Panc1 (cell line): ENCODE data around the gene NT5C2. TPM values are rescaled to one million over a fixed set of nuclear protein-coding genes. Genes with fewer than 3 reads are reported as not detected.

Experiments used
- ATAC-seq: fragments of 200-7000 bp; cut with Tn5 transposase; 2 replicates; pipeline ENCODE4 v1.9.1; 2020; ENCODE audit warnings: mild to moderate bottlenecking, moderate library complexity
- BruUV-seq: library from RNA; stranded (reverse); fragments of 400-500 nt; replicated peaks from 2 replicates; lab custom pipeline; 2021; lab: Mats Ljungman, UMichigan
- CTCF ChIA-PET: fragments of 300-600 bp; sonication (Branson Sonifier 250); formaldehyde crosslinking; loops from one replicate; lab custom pipeline; 2022; ENCODE audit warnings: antibody characterized with exemption; lab: Charles Lee
- POLR2A ChIA-PET: fragments of 300-600 bp; sonication (Branson Sonifier 250); formaldehyde crosslinking; loops from one replicate; lab custom pipeline; 2022; ENCODE audit warnings: antibody characterized with exemption; lab: Charles Lee
- DNase-seq: peaks from one replicate; pipeline ENCODE4 v3.0.0-alpha.2; 2010; ENCODE audit warnings: low read depth, low spot score
- H3K27ac ChIP-seq: 2 replicates; pipeline ENCODE4 v1.5.1; 2011; ENCODE audit warnings: mild to moderate bottlenecking, low read length, inconsistent platforms
- H3K27me3 ChIP-seq: fragments of 200-500 bp; sonication (Bioruptor generic); 2 replicates; pipeline ENCODE4 v1.6.0; 2014; ENCODE audit warnings: low read length, inconsistent platforms; ENCODE audit not compliant: control insufficient read depth, insufficient read depth
- H3K36me3 ChIP-seq: fragments of 200-500 bp; sonication (Bioruptor generic); 2 replicates; pipeline ENCODE4 v1.5.1; 2014; ENCODE audit warnings: inconsistent platforms, mild to moderate bottlenecking, low read length, moderate library complexity; ENCODE audit not compliant: control insufficient read depth, insufficient read depth
- H3K4me1 ChIP-seq: 2 replicates; pipeline ENCODE4 v1.5.1; 2011; ENCODE audit warnings: inconsistent platforms, mild to moderate bottlenecking, low read length, moderate library complexity; ENCODE audit not compliant: control insufficient read depth, insufficient read depth
- H3K4me3 ChIP-seq, 2 experiments: 2 replicates each; pipeline ENCODE4 v1.5.1; 2011 to 2012; ENCODE audit warnings: low read depth in 2 of 2, low read length in 2 of 2, mild to moderate bottlenecking in 2 of 2, inconsistent platforms in 1 of 2, moderate library complexity in 1 of 2
- H3K9me3 ChIP-seq: fragments of 200-500 bp; sonication (Bioruptor generic); 2 replicates; pipeline ENCODE4 v1.5.1; 2014; ENCODE audit warnings: low read depth, mild to moderate bottlenecking, inconsistent platforms, low read length, moderate library complexity; ENCODE audit not compliant: control insufficient read depth, insufficient read depth
- POLR2AphosphoS5 ChIP-seq: IDR thresholded peaks from 2 replicates; pipeline ENCODE4 v1.6.1; 2012; ENCODE audit warnings: mild to moderate bottlenecking, low read depth, low read length, moderate library complexity
- REST ChIP-seq, 2 experiments: IDR thresholded peaks; 2 replicates each; pipeline ENCODE4 v1.6.1; 2011 to 2012; ENCODE audit warnings: low read depth in 2 of 2, control low read depth in 1 of 2, low read length in 1 of 2, mild to moderate bottlenecking in 1 of 2, moderate library complexity in 1 of 2; ENCODE audit not compliant: insufficient read depth in 1 of 2
- SIN3A ChIP-seq: IDR thresholded peaks from 2 replicates; pipeline ENCODE4 v1.6.1; 2012; ENCODE audit warnings: low read depth, mild to moderate bottlenecking, low read length, moderate library complexity, borderline replicate concordance; ENCODE audit not compliant: insufficient read depth
- TCF7L2 ChIP-seq: IDR thresholded peaks from 2 replicates; pipeline ENCODE4 v1.6.1; 2011; ENCODE audit warnings: mild to moderate bottlenecking, low read depth, low read length, inconsistent platforms
- in situ Hi-C: cut with HindIII; loops from 2 replicates; pipeline ENCODE4 v1.10.0; 2016; ENCODE audit warnings: low sequenced_read_pairs, low pct_unique_long_range_greater_than_20kb
- intact Hi-C: fragments of 100-400 bp; cut with micrococcal nuclease; formaldehyde crosslinking; loops from one replicate; pipeline ENCODE4 v1.10.0; 2022; ENCODE audit not compliant: unreplicated experiment
- total RNA-seq: library from RNA; stranded (reverse); gene quantifications from one replicate; pipeline ENCODE4 v1.2.1, GENCODE V29; 2021; ENCODE audit not compliant: unreplicated experiment
- TF ChIP-seq, protein P1 (sequence below): fragments of 450-650 bp; IDR thresholded peaks from 2 replicates; pipeline ENCODE4 v1.5.1; 2017; ENCODE audit warnings: mild to moderate bottlenecking

The NT5C2 gene
- total RNA-seq, 1 experiment from 2014 or later = 150 TPM

DNA sequence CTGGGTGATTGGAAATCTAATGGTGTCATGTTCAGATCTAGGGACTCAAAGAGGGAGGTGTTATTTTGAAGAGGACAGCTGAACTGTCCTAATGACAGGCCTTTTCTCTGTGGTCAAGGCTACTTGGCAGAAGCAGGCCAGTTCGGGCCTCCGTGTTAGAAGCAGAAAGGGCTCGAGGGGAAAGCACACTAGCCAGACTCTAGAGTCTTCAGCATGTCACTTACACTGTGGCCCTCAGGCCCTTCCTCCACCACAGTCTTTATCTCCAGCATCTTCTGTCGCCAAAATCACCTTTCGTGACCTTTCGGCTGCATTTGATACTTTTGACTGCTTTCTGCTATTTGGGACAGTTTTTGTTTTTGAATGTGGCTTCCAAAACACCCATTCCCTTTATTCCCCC, 151.7 kb downstream of the NT5C2 start:
- intact Hi-C loops = no loop called here
- Histone ChIP-seq H3K4me3 (no peak overlapping the region), H3K27ac (no peak overlapping the region), H3K9me3 (no peaks in the 10 kb centered on the region), H3K4me1 (no peaks in the 10 kb centered on the region), H3K27me3 (no peaks in the 10 kb centered on the region), H3K36me3 (no peaks in the 10 kb centered on the region)
- TF ChIP-seq TCF7L2 = no peak
- no peak for TF ChIP-seq POLR2AphosphoS5
- TF ChIP-seq, protein P1, sequence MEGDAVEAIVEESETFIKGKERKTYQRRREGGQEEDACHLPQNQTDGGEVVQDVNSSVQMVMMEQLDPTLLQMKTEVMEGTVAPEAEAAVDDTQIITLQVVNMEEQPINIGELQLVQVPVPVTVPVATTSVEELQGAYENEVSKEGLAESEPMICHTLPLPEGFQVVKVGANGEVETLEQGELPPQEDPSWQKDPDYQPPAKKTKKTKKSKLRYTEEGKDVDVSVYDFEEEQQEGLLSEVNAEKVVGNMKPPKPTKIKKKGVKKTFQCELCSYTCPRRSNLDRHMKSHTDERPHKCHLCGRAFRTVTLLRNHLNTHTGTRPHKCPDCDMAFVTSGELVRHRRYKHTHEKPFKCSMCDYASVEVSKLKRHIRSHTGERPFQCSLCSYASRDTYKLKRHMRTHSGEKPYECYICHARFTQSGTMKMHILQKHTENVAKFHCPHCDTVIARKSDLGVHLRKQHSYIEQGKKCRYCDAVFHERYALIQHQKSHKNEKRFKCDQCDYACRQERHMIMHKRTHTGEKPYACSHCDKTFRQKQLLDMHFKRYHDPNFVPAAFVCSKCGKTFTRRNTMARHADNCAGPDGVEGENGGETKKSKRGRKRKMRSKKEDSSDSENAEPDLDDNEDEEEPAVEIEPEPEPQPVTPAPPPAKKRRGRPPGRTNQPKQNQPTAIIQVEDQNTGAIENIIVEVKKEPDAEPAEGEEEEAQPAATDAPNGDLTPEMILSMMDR = no peak
- TF ChIP-seq REST (IDR thresholded peaks at IDR 0.05; ENCODE audit: insufficient read depth in 1 of 2, low read depth in 2 of 2, low read length in 1 of 2) = no peak
- TF ChIP-seq SIN3A = no peak
- ChIA-PET POLR2A (no interaction called here), CTCF (no interaction called here)
- ATAC-seq (no peak), DNase-seq (no peak)
- no TSS peak for BruUV-seq
- in situ Hi-C loops = no loop called here

- intact Hi-C loops (no loop called here), in situ Hi-C loops (no loop called here)
- BruUV-seq = no TSS peak
- H3K36me3 ChIP-seq = no peaks in the 10 kb centered on the region
- no peak overlapping the region for H3K4me3 ChIP-seq
- H3K27me3 ChIP-seq = no peaks in the 10 kb centered on the region
- CTCF ChIA-PET = no interaction called here
- no peak for DNase-seq
- TF ChIP-seq TCF7L2 (no peak), POLR2AphosphoS5 (no peak)
- peak; percentile 46; the same call in 1 of the 2 replicates for ATAC-seq
- POLR2A ChIA-PET = no interaction called here
- H3K9me3 ChIP-seq = no peaks in the 10 kb centered on the region
- no peak overlapping the region for H3K27ac ChIP-seq
- no peaks in the 10 kb centered on the region for H3K4me1 ChIP-seq
Observed at GRCh38 chr10:103040418-103040817, 152.7 kb downstream of the NT5C2 start.

DNA sequence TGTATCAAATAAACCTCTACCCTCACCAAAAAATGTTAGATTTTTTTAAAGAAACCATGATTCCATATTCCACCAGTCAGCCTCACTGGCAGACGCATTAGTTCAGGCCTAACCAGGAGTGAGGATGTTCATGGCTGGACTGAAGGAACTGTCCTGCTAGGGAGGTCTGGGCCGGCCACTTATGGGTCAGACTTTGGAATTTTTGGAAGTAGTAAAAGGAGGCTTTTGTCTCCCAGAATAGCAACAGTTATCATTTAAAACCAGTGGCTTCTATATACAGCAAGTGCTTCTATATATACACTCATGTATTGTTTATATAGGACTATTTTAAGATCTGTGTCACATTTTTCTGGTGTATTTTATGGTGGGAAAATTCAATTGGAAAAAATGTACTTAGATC, 154.5 kb downstream of the NT5C2 start:
- ChIA-PET POLR2A (no interaction called here), CTCF (no interaction called here)
- Histone ChIP-seq H3K4me3 (no peak overlapping the region), H3K27me3 (no peaks in the 10 kb centered on the region), H3K27ac (no peak overlapping the region), H3K36me3 (no peaks in the 10 kb centered on the region), H3K4me1 (no peaks in the 10 kb centered on the region), H3K9me3 (no peaks in the 10 kb centered on the region)
- no peak for DNase-seq
- BruUV-seq = no TSS peak
- no peak for TF ChIP-seq REST (IDR thresholded peaks at IDR 0.05; ENCODE audit: insufficient read depth in 1 of 2, low read depth in 2 of 2, low read length in 1 of 2)
- TF ChIP-seq TCF7L2 = no peak
- TF ChIP-seq SIN3A = no peak
- TF ChIP-seq POLR2AphosphoS5 = no peak
- TF ChIP-seq, protein P1 = no peak
- intact Hi-C loops (no loop called here), in situ Hi-C loops (no loop called here)
- ATAC-seq = no peak
